ENCODE results near the gene EIF4E2.

The EIF4E2 gene

DNA sequence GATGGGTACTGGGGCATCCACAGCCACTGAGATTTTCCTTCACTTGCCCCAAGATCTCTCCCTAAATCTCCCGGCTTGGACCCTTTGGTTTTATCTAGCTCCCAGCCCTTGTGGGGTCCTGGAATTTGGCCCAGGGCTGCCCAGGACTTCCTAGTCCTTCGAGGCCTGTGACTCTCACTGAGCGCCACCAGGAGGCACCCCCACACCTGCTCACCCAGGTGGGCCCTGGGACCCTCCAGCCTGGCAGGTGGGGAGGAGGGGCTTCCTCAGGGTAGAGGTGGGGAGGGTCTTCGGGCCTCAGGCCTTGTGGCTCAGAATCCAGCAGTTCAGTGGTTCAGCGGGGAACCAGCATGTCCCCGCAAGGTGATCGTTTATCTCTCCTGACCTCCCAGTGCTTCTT is 42.2 kb upstream of the EIF4E2 start:
- Histone ChIP-seq H3K27me3 (ENCODE audit: control insufficient read depth in 5 of 5, insufficient read depth in 4 of 5, low read length in 5 of 5) (peaks cover 29 to 67% (median 44%) of the 10 kb centered on the region in 5 donors), H3K4me1 (ENCODE audit: control insufficient read depth in 5 of 5, insufficient read depth in 5 of 5, low read length in 5 of 5) (peaks cover 0 to 6% (median 4%) of the 10 kb centered on the region in 5 donors), H3K27ac (ENCODE audit: low read depth, low read length) (no peak overlapping the region), H3K9ac (ENCODE audit: low read length in 5 of 5) (no peak overlapping the region), H3K4me3 (ENCODE audit: low read depth in 1 of 5, low read length in 5 of 5) (no peak overlapping the region), H3K36me3 (ENCODE audit: control insufficient read depth in 5 of 5, insufficient read depth in 5 of 5, low read length in 5 of 5) (no peaks in the 10 kb centered on the region), H3K9me3 (ENCODE audit: control insufficient read depth in 5 of 5, low read length in 5 of 5) (no peaks in the 10 kb centered on the region)

DNA sequence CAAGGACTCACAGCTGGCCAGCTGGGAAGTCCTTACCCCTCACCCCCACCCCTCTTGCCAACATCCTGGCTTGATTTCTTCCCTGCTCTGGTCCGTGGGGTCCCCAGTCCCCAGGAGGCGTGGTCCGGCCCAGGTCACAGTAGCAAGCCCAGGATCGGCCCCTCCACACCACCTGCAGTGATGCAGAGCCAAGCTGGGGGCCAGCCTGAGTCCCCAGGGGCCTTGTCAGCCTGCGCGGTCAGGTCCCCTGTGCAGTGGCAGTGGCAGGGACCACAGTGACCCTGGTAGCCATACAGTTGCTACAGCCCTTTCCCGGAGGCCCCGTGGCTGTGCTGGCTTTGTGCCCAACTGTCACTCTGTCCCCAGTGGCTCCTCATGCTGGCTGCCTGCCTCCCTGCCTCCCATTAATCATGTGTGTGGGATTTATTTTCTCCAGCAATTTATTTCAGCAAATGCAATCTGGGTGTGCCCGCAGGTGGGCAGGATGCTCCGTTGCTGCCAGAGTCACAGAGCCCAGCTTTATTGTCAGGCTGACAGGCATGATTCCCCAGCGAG is 39.1 kb upstream of the EIF4E2 start:
- no peaks in the 10 kb centered on the region for H3K9me3 ChIP-seq (ENCODE audit: control insufficient read depth in 5 of 5, low read length in 5 of 5)
- no peaks in the 10 kb centered on the region for H3K36me3 ChIP-seq (ENCODE audit: control insufficient read depth in 5 of 5, insufficient read depth in 5 of 5, low read length in 5 of 5)
- H3K9ac ChIP-seq (ENCODE audit: low read length in 5 of 5) = no peak overlapping the region
- no peak overlapping the region for H3K27ac ChIP-seq (ENCODE audit: low read depth, low read length)
- peaks cover 5 to 42% (median 23%) of the 10 kb centered on the region in 5 donors for H3K27me3 ChIP-seq (ENCODE audit: control insufficient read depth in 5 of 5, insufficient read depth in 4 of 5, low read length in 5 of 5)
- H3K4me3 ChIP-seq (ENCODE audit: low read depth in 1 of 5, low read length in 5 of 5) = no peak overlapping the region
- H3K4me1 ChIP-seq (ENCODE audit: control insufficient read depth in 5 of 5, insufficient read depth in 5 of 5, low read length in 5 of 5) = no peaks in the 10 kb centered on the region

DNA sequence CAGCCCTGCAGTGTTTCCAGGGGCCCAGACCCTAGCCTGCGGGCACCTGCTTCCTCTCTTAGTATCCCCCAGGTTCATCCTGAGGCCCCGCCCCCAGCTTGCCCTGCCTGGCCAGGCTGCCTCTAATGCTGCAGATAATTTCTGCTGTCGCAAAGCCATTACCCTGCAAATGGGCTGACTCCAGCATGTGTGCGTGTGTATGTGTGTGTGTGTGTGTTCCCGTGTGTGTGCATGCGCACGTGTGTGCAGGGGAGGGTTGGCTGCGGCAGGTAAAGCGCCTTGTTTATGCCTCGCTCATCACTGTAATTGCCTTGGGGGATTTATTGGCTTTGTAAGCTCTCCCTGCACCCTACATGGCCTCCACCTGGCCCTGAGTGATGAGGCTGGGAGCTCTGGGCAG is 37.9 kb upstream of the EIF4E2 start:
- Histone ChIP-seq H3K36me3 (ENCODE audit: control insufficient read depth in 5 of 5, insufficient read depth in 5 of 5, low read length in 5 of 5) (no peaks in the 10 kb centered on the region), H3K9me3 (ENCODE audit: control insufficient read depth in 5 of 5, low read length in 5 of 5) (no peaks in the 10 kb centered on the region), H3K27ac (ENCODE audit: low read depth, low read length) (no peak overlapping the region), H3K27me3 (ENCODE audit: control insufficient read depth in 5 of 5, insufficient read depth in 4 of 5, low read length in 5 of 5) (peaks cover 3 to 37% (median 21%) of the 10 kb centered on the region in 5 donors), H3K9ac (ENCODE audit: low read length in 5 of 5) (no peak overlapping the region), H3K4me3 (ENCODE audit: low read depth in 1 of 5, low read length in 5 of 5) (no peak overlapping the region), H3K4me1 (ENCODE audit: control insufficient read depth in 5 of 5, insufficient read depth in 5 of 5, low read length in 5 of 5) (no peaks in the 10 kb centered on the region)

DNA sequence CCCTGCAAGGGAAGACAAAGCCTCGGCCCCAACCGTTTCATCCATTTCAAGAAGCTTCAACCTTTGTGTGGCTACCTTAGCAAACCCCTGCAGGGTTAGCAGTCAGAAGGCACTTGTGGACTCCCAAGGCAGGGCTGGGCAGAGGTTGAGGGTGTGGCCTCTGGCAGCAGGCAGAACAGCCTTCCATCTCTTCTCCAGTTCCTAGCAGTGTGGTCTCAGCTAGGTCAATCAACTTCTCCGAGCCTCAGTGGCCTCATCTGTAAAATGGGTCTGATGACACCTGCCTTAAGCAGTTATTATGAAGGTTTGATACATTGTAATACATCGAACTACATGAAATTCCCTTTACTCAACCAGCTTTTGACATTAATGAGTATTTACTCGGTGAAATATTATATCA is 37.1 kb upstream of the EIF4E2 start:
- Histone ChIP-seq H3K36me3 (ENCODE audit: control insufficient read depth in 5 of 5, insufficient read depth in 5 of 5, low read length in 5 of 5) (no peaks in the 10 kb centered on the region), H3K9ac (ENCODE audit: low read length in 5 of 5) (no peak overlapping the region), H3K27ac (ENCODE audit: low read depth, low read length) (no peak overlapping the region), H3K4me3 (ENCODE audit: low read depth in 1 of 5, low read length in 5 of 5) (no peak overlapping the region), H3K27me3 (ENCODE audit: control insufficient read depth in 5 of 5, insufficient read depth in 4 of 5, low read length in 5 of 5) (peaks cover 3 to 33% (median 20%) of the 10 kb centered on the region in 5 donors), H3K4me1 (ENCODE audit: control insufficient read depth in 5 of 5, insufficient read depth in 5 of 5, low read length in 5 of 5) (no peaks in the 10 kb centered on the region), H3K9me3 (ENCODE audit: control insufficient read depth in 5 of 5, low read length in 5 of 5) (no peaks in the 10 kb centered on the region)

- Histone ChIP-seq H3K27ac (ENCODE audit: low read depth, low read length) (no peak overlapping the region), H3K27me3 (ENCODE audit: control insufficient read depth in 5 of 5, insufficient read depth in 4 of 5, low read length in 5 of 5) (peaks cover 12 to 42% (median 30%) of the 10 kb centered on the region in 5 donors), H3K9me3 (ENCODE audit: control insufficient read depth in 5 of 5, low read length in 5 of 5) (no peaks in the 10 kb centered on the region), H3K4me1 (ENCODE audit: control insufficient read depth in 5 of 5, insufficient read depth in 5 of 5, low read length in 5 of 5) (no peaks in the 10 kb centered on the region), H3K9ac (ENCODE audit: low read length in 5 of 5) (no peak overlapping the region), H3K36me3 (ENCODE audit: control insufficient read depth in 5 of 5, insufficient read depth in 5 of 5, low read length in 5 of 5) (no peaks in the 10 kb centered on the region), H3K4me3 (ENCODE audit: low read depth in 1 of 5, low read length in 5 of 5) (no peak overlapping the region)
These were observed 34.9 kb upstream of the EIF4E2 start for GRCh38 chr2:232515639-232516038.

DNA sequence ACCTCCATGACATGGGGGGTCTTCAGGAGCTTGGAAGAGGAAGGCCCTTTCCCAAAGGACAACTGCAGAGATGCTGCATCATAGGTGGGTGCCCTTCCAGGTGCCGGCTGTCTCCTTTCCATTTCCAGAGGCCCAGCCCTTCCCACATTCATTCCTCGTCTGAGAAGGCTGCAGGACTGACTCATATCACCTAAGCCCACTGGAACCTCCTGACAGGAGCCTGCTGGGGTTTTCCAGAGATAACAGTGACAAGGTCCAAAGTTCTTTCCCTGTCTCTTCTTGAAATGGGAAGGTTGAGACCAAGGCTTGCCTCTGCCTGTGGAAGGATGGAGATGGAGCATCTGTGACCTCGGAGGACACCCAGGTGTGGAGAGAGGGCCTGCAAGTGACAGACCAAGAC is 33.9 kb upstream of the EIF4E2 start:
- Histone ChIP-seq H3K36me3 (ENCODE audit: control insufficient read depth in 5 of 5, insufficient read depth in 5 of 5, low read length in 5 of 5) (no peaks in the 10 kb centered on the region), H3K27ac (ENCODE audit: low read depth, low read length) (no peak overlapping the region), H3K27me3 (ENCODE audit: control insufficient read depth in 5 of 5, insufficient read depth in 4 of 5, low read length in 5 of 5) (peaks cover 14 to 47% (median 34%) of the 10 kb centered on the region in 5 donors), H3K4me3 (ENCODE audit: low read depth in 1 of 5, low read length in 5 of 5) (no peak overlapping the region), H3K9me3 (ENCODE audit: control insufficient read depth in 5 of 5, low read length in 5 of 5) (no peaks in the 10 kb centered on the region), H3K4me1 (ENCODE audit: control insufficient read depth in 5 of 5, insufficient read depth in 5 of 5, low read length in 5 of 5) (no peaks in the 10 kb centered on the region), H3K9ac (ENCODE audit: low read length in 5 of 5) (no peak overlapping the region)

DNA sequence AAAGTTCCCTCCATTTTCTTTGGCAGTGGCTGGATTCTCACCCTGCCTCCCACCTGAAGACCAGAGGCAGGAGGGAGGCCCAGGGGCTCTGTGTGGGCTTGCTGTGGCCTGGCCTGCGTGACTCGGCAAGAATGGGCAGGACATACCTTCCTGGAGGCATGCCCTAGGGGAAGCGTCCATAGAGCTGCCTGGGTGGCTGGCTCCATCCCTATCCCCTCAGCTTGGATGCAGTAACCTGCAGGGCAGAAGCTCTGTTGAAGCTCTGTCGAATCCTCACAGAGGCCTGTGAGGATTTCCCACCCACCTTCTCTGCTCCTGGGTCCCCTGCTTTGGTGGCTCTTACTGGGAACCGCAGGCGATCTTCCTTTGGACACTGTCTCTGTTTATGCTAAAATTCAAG is 31.6 kb upstream of the EIF4E2 start:
- no peak overlapping the region for H3K27ac ChIP-seq (ENCODE audit: low read depth, low read length)
- H3K9ac ChIP-seq (ENCODE audit: low read length in 5 of 5) = no peak overlapping the region
- H3K27me3 ChIP-seq (ENCODE audit: control insufficient read depth in 5 of 5, insufficient read depth in 4 of 5, low read length in 5 of 5) = peaks cover 27 to 50% (median 39%) of the 10 kb centered on the region in 5 donors
- H3K36me3 ChIP-seq (ENCODE audit: control insufficient read depth in 5 of 5, insufficient read depth in 5 of 5, low read length in 5 of 5) = no peaks in the 10 kb centered on the region
- H3K4me3 ChIP-seq (ENCODE audit: low read depth in 1 of 5, low read length in 5 of 5) = no peak overlapping the region
- no peaks in the 10 kb centered on the region for H3K9me3 ChIP-seq (ENCODE audit: control insufficient read depth in 5 of 5, low read length in 5 of 5)
- peaks cover 0 to 18% (median 16%) of the 10 kb centered on the region in 5 donors for H3K4me1 ChIP-seq (ENCODE audit: control insufficient read depth in 5 of 5, insufficient read depth in 5 of 5, low read length in 5 of 5)

DNA sequence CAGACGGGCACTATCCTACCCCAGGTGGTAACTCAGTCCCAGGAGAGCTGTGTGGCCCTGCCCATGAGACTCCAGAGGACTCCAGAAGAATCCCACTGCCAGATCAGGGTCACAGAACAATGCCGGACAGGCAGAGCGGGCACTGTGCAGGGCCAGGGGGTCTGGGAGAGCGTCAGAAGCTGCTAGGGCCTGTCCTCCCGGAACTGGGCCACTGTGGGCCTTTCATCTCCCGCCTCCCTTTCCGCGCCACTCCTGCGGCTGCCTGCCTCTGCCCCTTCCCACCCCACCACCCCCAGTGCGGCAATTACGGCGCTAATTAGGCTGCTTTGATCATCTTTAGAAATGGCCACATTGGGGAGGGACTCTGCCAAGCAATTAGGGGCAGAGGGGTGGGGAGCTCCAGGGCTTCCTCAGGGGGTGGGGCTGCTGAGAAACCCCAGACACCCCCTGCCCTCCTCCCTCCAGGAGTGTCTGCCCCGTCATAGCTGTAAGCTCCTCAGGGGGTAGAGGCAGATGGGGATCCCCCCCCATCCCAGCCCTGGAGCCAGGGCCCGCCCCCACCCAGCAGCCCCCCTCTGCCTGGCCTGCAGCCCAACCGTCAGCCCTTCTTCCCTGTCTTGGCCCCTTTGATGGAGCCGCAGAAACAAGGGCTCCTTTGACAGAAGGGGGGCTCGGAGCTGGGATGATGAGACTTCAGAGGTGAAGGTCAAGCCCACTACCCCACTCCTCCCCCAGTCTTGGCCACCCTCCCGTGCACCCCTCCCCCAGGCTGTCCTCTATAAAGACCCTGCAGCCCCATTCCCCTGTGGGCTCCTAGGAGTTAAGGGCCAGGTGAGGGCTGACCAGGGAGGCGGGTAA is 30.7 kb upstream of the EIF4E2 start, which contains the start of gene PRSS56:
Gene PRSS56, plus strand, starts transcription at position 808 of the 858 bp plus-strand sequence. CDS start 211 bp downstream, outside the sequence.
- Histone ChIP-seq H3K27ac (ENCODE audit: low read depth, low read length) (no peak within 1 kb of the TSS), H3K27me3 (ENCODE audit: control insufficient read depth in 5 of 5, insufficient read depth in 4 of 5, low read length in 5 of 5) (peaks cover 35 to 57% (median 47%) of the 10 kb centered on the region in 5 donors), H3K4me3 (ENCODE audit: low read depth in 1 of 5, low read length in 5 of 5) (no peak within 1 kb of the TSS), H3K4me1 (ENCODE audit: control insufficient read depth in 5 of 5, insufficient read depth in 5 of 5, low read length in 5 of 5) (peaks cover 0 to 25% (median 23%) of the 10 kb centered on the region in 5 donors), H3K9ac (ENCODE audit: low read length in 5 of 5) (no peak within 1 kb of the TSS), H3K36me3 (ENCODE audit: control insufficient read depth in 5 of 5, insufficient read depth in 5 of 5, low read length in 5 of 5) (no peaks in the 10 kb centered on the region), H3K9me3 (ENCODE audit: control insufficient read depth in 5 of 5, low read length in 5 of 5) (no peaks in the 10 kb centered on the region)

DNA sequence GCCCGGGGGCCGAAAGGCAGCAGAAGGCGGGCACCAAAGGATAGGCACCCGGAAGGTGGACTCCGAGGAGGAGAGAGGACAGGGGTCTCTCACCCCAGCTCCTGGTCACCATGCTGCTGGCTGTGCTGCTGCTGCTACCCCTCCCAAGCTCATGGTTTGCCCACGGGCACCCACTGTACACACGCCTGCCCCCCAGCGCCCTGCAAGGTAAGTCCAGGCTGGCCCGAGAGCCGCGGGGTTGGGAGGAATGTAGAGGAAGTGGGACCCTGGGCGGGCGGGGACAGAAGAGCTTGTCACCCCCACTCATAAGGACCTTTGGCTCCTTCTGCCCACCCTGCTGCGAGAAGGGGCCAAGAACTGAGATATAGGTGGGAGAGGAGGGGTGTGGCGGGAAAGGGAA is 30.0 kb upstream of the EIF4E2 start:
- H3K9ac ChIP-seq (ENCODE audit: low read length in 5 of 5) = no peak overlapping the region
- H3K4me1 ChIP-seq (ENCODE audit: control insufficient read depth in 5 of 5, insufficient read depth in 5 of 5, low read length in 5 of 5) = peaks cover 0 to 29% (median 26%) of the 10 kb centered on the region in 5 donors
- no peak overlapping the region for H3K4me3 ChIP-seq (ENCODE audit: low read depth in 1 of 5, low read length in 5 of 5)
- peaks cover 35 to 58% (median 48%) of the 10 kb centered on the region in 5 donors for H3K27me3 ChIP-seq (ENCODE audit: control insufficient read depth in 5 of 5, insufficient read depth in 4 of 5, low read length in 5 of 5)
- no peaks in the 10 kb centered on the region for H3K9me3 ChIP-seq (ENCODE audit: control insufficient read depth in 5 of 5, low read length in 5 of 5)
- no peak overlapping the region for H3K27ac ChIP-seq (ENCODE audit: low read depth, low read length)
- no peaks in the 10 kb centered on the region for H3K36me3 ChIP-seq (ENCODE audit: control insufficient read depth in 5 of 5, insufficient read depth in 5 of 5, low read length in 5 of 5)

DNA sequence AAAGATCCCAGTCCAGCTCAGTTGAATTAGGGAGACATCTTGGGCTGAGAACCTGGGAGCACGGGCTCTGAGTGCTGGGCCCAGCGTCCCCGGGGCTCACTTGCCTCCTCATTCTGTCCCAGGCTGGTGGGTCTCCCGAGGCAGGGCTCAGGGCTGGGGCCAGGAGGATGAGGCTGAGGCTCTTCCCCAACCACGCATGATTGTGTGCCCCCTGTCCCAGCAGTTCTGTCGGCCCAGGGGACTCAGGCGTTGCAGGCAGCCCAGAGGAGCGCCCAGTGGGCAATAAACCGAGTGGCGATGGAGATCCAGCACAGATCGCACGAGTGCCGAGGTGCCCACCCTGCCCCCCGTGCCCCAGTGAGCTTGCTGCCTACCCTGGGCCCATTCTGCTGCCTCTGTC is 29.4 kb upstream of the EIF4E2 start:
- H3K27ac ChIP-seq (ENCODE audit: low read depth, low read length) = no peak overlapping the region
- peaks cover 0 to 31% (median 28%) of the 10 kb centered on the region in 5 donors for H3K4me1 ChIP-seq (ENCODE audit: control insufficient read depth in 5 of 5, insufficient read depth in 5 of 5, low read length in 5 of 5)
- H3K9ac ChIP-seq (ENCODE audit: low read length in 5 of 5) = no peak overlapping the region
- H3K4me3 ChIP-seq (ENCODE audit: low read depth in 1 of 5, low read length in 5 of 5) = no peak overlapping the region
- H3K36me3 ChIP-seq (ENCODE audit: control insufficient read depth in 5 of 5, insufficient read depth in 5 of 5, low read length in 5 of 5) = no peaks in the 10 kb centered on the region
- H3K9me3 ChIP-seq (ENCODE audit: control insufficient read depth in 5 of 5, low read length in 5 of 5) = no peaks in the 10 kb centered on the region
- H3K27me3 ChIP-seq (ENCODE audit: control insufficient read depth in 5 of 5, insufficient read depth in 4 of 5, low read length in 5 of 5) = peaks cover 35 to 59% (median 48%) of the 10 kb centered on the region in 5 donors
